PC-3 (cell line): ENCODE results near the gene OTUB1. TPM values are rescaled to one million over a fixed set of nuclear protein-coding genes. Genes with fewer than 3 reads are reported as not detected.

Experiments used
- ATAC-seq: fragments of 200-7000 bp; cut with Tn5 transposase; 2 replicates; pipeline ENCODE4 v1.9.1; 2020; ENCODE audit warnings: mild to moderate bottlenecking, moderate library complexity
- BruUV-seq: library from RNA; stranded (reverse); fragments of 400-500 nt; replicated peaks from 2 replicates; lab custom pipeline; 2021; lab: Mats Ljungman, UMichigan
- CTCF ChIA-PET: fragments of 300-600 bp; sonication (Branson Sonifier 250); formaldehyde crosslinking; loops from one replicate; lab custom pipeline; 2022; ENCODE audit warnings: antibody characterized with exemption; lab: Charles Lee
- POLR2A ChIA-PET: fragments of 300-600 bp; sonication (Branson Sonifier 250); formaldehyde crosslinking; loops from one replicate; lab custom pipeline; 2022; ENCODE audit warnings: antibody characterized with exemption; ENCODE audit not compliant: unreplicated experiment; lab: Charles Lee
- DNase-seq: peaks from one replicate; pipeline ENCODE4 v3.0.0-alpha.2; 2015
- H2AFZ ChIP-seq: fragments of 300-600 bp; sonication (generic); 2 replicates; pipeline ENCODE4 v1.6.0; 2016; ENCODE audit warnings: antibody characterized with exemption, low read length
- H3F3A ChIP-seq: fragments of 300-600 bp; sonication (generic); one replicate; pipeline ENCODE4 v1.6.0; 2017; ENCODE audit warnings: antibody characterized with exemption, low read length, control low read depth, mild to moderate bottlenecking; ENCODE audit not compliant: unreplicated experiment
- H3K27ac ChIP-seq: fragments of 300-600 bp; sonication (generic); 2 replicates; pipeline ENCODE4 v1.5.1; 2016; ENCODE audit warnings: mild to moderate bottlenecking, low read length
- H3K27me3 ChIP-seq: fragments of 300-600 bp; sonication (generic); 2 replicates; pipeline ENCODE4 v1.6.1; 2016; ENCODE audit warnings: low read length, mixed read lengths
- H3K36me3 ChIP-seq: fragments of 300-600 bp; sonication (generic); 2 replicates; pipeline ENCODE4 v1.6.1; 2016; ENCODE audit warnings: low read depth, mixed run types, low read length, mixed read lengths
- H3K4me1 ChIP-seq: fragments of 300-600 bp; sonication (generic); 2 replicates; pipeline ENCODE4 v1.5.1; 2016; ENCODE audit warnings: low read length; ENCODE audit not compliant: insufficient read depth
- H3K4me2 ChIP-seq: fragments of 300-600 bp; sonication (generic); 2 replicates; pipeline ENCODE4 v1.6.0; 2016; ENCODE audit warnings: low read length
- H3K4me3 ChIP-seq: fragments of 300-600 bp; sonication (generic); 2 replicates; pipeline ENCODE4 v1.5.1; 2016; ENCODE audit warnings: mild to moderate bottlenecking, low read length, mixed read lengths
- H3K79me2 ChIP-seq: fragments of 300-600 bp; sonication (generic); 2 replicates; pipeline ENCODE4 v1.6.1; 2017; ENCODE audit warnings: low read length, mixed read lengths
- H3K9ac ChIP-seq: fragments of 300-600 bp; sonication (generic); 2 replicates; pipeline ENCODE4 v1.6.0; 2016; ENCODE audit warnings: mild to moderate bottlenecking, low read length
- H3K9me2 ChIP-seq: fragments of 300-600 bp; sonication (generic); replicated peaks from 2 replicates; pipeline ENCODE4 v1.6.1; 2016; ENCODE audit warnings: mixed run types, low read length, mixed read lengths
- H3K9me3 ChIP-seq: fragments of 300-600 bp; sonication (generic); 2 replicates; pipeline ENCODE4 v1.6.1; 2016; ENCODE audit warnings: low read length, mixed read lengths
- H4K20me1 ChIP-seq: fragments of 300-600 bp; sonication (generic); 2 replicates; pipeline ENCODE4 v1.6.1; 2016; ENCODE audit warnings: low read length, mixed read lengths
- EZH2 ChIP-seq: fragments of 300-600 bp; sonication (generic); IDR thresholded peaks from one replicate; pipeline ENCODE4 v1.6.1; 2017; ENCODE audit warnings: antibody characterized with exemption, mild to moderate bottlenecking, low read length; ENCODE audit not compliant: unreplicated experiment
- EZH2phosphoT487 ChIP-seq: fragments of 300-600 bp; sonication (generic); IDR thresholded peaks from 2 replicates; pipeline ENCODE4 v1.6.1; 2018; ENCODE audit warnings: mild to moderate bottlenecking, antibody characterized with exemption, low read length, borderline replicate concordance
- intact Hi-C: fragments of 100-400 bp; cut with micrococcal nuclease; formaldehyde crosslinking; loops from 2 replicates; pipeline ENCODE4 v1.9.0; 2023
- total RNA-seq: library from RNA; depleted of rRNA; stranded (reverse); fragments of >200 nt; gene quantifications from 2 replicates; pipeline ENCODE4 v1.2.3, GENCODE V29; 2014
- TF ChIP-seq, protein P1 (sequence below): fragments of 300-600 bp; sonication (generic); conservative IDR thresholded peaks from 2 replicates; pipeline ENCODE4 v1.5.1; 2017; ENCODE audit warnings: antibody characterized with exemption, low read depth, mild to moderate bottlenecking, low read length

Gene OTUB1
- total RNA-seq, 1 experiment from 2014 or later: 129 TPM

DNA sequence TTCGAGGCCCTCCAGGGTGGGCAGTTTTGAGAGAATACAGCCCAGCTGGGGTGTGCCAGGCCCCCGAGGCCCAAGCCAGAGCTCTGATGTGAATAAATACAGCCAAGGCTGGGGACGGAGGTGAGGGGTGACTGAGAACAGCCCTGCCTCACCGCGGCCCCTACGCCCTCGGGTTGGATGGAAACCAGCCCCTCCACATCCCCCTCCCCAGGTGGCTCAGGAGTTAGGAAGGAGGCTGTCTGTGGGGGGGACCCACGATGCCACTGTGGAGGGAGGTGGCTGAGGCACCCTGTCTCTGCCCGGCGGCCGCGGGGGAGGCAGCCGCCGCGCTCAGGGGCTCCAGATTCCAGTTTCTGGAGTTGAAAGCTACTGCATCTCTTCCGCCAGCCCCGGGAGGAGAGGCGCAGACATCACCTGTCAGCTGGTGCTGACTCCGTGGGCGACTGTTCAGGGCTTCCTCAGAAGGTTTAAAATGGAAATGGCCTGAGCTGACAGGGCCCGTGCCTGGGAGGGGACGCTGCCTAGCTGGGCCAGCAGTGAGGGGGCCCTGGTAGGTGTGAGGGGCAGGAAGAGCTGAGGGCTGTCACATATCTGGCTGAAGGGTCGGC, 50.9 kb downstream of the OTUB1 start:
- POLR2A ChIA-PET: no interaction called here
- Histone ChIP-seq H4K20me1 (peaks cover 5% of the 10 kb centered on the region), H3K27ac (no peak overlapping the region), H3K4me2 (0 out of 2 replicates have a peak overlapping the region, but pooled peaks have one; percentile 93), H3K27me3 (peaks cover 14% of the 10 kb centered on the region), H3K9ac (no peak overlapping the region), H3K9me3 (no peaks in the 10 kb centered on the region), H3K36me3 (no peaks in the 10 kb centered on the region), H3K9me2 (no peaks in the 10 kb centered on the region), H3K4me1 (peaks cover 3% of the 10 kb centered on the region), H3F3A (no peaks in the 10 kb centered on the region), H3K4me3 (no peak overlapping the region), H3K79me2 (no peaks in the 10 kb centered on the region), H2AFZ (no peak overlapping the region)
- DNase-seq (no peak), ATAC-seq (no peak; the same call in 1 of the 2 replicates)
- CTCF ChIA-PET: interaction anchor here (0.5 kb wide), 1 partner anchor 735 kb away, joined by 4 read pairs; no protein-coding TSS in a partner anchor
- no TSS peak for BruUV-seq
- TF ChIP-seq, protein P1, sequence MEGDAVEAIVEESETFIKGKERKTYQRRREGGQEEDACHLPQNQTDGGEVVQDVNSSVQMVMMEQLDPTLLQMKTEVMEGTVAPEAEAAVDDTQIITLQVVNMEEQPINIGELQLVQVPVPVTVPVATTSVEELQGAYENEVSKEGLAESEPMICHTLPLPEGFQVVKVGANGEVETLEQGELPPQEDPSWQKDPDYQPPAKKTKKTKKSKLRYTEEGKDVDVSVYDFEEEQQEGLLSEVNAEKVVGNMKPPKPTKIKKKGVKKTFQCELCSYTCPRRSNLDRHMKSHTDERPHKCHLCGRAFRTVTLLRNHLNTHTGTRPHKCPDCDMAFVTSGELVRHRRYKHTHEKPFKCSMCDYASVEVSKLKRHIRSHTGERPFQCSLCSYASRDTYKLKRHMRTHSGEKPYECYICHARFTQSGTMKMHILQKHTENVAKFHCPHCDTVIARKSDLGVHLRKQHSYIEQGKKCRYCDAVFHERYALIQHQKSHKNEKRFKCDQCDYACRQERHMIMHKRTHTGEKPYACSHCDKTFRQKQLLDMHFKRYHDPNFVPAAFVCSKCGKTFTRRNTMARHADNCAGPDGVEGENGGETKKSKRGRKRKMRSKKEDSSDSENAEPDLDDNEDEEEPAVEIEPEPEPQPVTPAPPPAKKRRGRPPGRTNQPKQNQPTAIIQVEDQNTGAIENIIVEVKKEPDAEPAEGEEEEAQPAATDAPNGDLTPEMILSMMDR: no peak
- TF ChIP-seq EZH2 (no peak), EZH2phosphoT487 (no peak)
- intact Hi-C loops: no loop called here

DNA sequence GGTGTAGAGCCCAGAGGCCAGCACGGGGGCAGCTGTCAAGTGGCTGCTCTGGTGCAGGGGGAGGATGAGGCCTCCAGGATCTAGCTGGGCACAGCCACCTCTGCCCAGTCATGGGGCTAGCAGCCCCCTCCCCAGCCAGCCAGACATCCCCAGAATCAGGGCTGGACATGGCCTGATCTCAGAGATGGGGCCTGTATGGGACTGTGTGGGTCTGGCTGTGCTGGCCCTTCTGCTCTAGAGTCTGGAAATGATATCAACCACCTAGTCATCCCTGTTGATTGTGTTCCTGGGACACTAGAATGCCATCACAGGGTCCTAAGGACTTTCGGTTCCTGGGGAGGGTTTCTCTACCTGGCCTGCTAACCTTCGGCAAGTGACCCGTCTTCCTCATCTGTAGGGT, 52.3 kb downstream of the OTUB1 start:
- Histone ChIP-seq H3K27ac (no peak overlapping the region), H3K4me2 (no peak overlapping the region), H3K36me3 (no peaks in the 10 kb centered on the region), H3K9me3 (no peaks in the 10 kb centered on the region), H3K27me3 (peaks cover 14% of the 10 kb centered on the region), H2AFZ (no peak overlapping the region), H3K9ac (no peak overlapping the region), H3K4me1 (no peaks in the 10 kb centered on the region), H4K20me1 (peaks cover 5% of the 10 kb centered on the region), H3K4me3 (no peak overlapping the region), H3K79me2 (no peaks in the 10 kb centered on the region), H3F3A (no peaks in the 10 kb centered on the region), H3K9me2 (no peaks in the 10 kb centered on the region)
- ChIA-PET POLR2A (no interaction called here), CTCF (no interaction called here)
- ATAC-seq (no peak), DNase-seq (no peak)
- intact Hi-C loops: no loop called here
- no peak for TF ChIP-seq EZH2
- TF ChIP-seq, protein P1: no peak
- TF ChIP-seq EZH2phosphoT487: no peak
- BruUV-seq: no TSS peak

DNA sequence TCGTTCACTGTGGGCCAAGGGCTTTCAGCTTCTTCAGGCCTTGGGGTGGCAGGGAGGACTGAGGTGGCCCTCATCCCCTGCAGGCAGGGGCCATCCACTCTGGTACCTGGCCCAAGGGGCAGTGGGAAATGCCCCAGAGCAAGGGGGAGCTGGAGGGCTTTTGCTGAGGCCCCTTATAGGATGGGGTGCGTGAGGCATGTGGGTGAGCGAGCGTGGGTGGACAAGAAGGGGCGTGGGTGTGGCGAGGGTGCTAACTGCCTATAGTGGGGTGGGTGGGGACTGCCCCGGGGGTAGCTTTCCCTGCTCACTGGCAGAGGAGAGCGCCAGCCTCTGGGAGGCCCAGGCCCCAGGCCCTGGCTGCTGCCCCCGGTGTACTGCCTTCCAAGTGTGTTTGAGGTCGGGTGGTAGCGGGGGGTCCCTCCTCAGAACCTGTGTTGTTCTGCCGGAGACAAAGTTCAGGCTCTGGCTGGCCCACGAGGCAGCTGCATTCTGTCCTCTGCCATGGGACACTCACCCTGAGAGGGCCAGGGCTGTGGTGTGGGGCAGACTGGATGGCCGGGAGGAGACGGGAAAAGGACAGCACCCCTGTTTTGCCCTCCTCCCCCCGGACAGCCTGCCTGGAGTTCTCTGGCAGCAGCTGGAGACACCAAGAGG, 52.9 kb downstream of the OTUB1 start:
- H3K9ac ChIP-seq: no peak overlapping the region
- BruUV-seq: no TSS peak
- ChIA-PET CTCF (no interaction called here), POLR2A (no interaction called here)
- no peak overlapping the region for H3K27ac ChIP-seq
- peaks cover 5% of the 10 kb centered on the region for H4K20me1 ChIP-seq
- ATAC-seq (no peak), DNase-seq (no peak)
- H3K4me2 ChIP-seq: no peak overlapping the region
- H3K4me3 ChIP-seq: no peak overlapping the region
- intact Hi-C loops: no loop called here
- H2AFZ ChIP-seq: no peak overlapping the region
- no peaks in the 10 kb centered on the region for H3F3A ChIP-seq
- no peaks in the 10 kb centered on the region for H3K36me3 ChIP-seq
- no peaks in the 10 kb centered on the region for H3K4me1 ChIP-seq
- TF ChIP-seq, protein P1: no peak
- no peak for TF ChIP-seq EZH2phosphoT487
- no peaks in the 10 kb centered on the region for H3K9me3 ChIP-seq
- H3K9me2 ChIP-seq: no peaks in the 10 kb centered on the region
- no peaks in the 10 kb centered on the region for H3K79me2 ChIP-seq
- H3K27me3 ChIP-seq: peaks cover 14% of the 10 kb centered on the region
